Neural crest cell (in vitro differentiated cells): ENCODE results near the gene PKNOX1. TPM values are rescaled to one million over a fixed set of nuclear protein-coding genes. Genes with fewer than 3 reads are reported as not detected.
"Not testable (repeated sequence)": the region's sequence is repeated elsewhere in the genome, so short reads cannot be mapped to it uniquely, and the experiment has no call there.

Experiments used
- DNase-seq: peaks from one replicate; pipeline ENCODE4 v3.0.0; 2021; ENCODE audit warnings: low read depth, mixed read lengths, low spot score
- H3K27ac Mint-ChIP-seq: one replicate; pipeline ENCODE4 v1.8.0; 2021; ENCODE audit warnings: mild to moderate bottlenecking, mixed read lengths; ENCODE audit not compliant: unreplicated experiment
- H3K27me3 Mint-ChIP-seq: 2 replicates; pipeline ENCODE4 v1.8.0; 2021; ENCODE audit warnings: low read depth, mild to moderate bottlenecking, mixed read lengths
- H3K36me3 Mint-ChIP-seq: 2 replicates; pipeline ENCODE4 v1.8.0; 2021; ENCODE audit warnings: low read depth, mild to moderate bottlenecking, mixed read lengths
- H3K4me1 Mint-ChIP-seq: 2 replicates; pipeline ENCODE4 v1.8.0; 2021; ENCODE audit warnings: mixed read lengths
- H3K4me3 Mint-ChIP-seq: one replicate; pipeline ENCODE4 v1.8.0; 2021; ENCODE audit warnings: mild to moderate bottlenecking, mixed read lengths
- H3K9me3 Mint-ChIP-seq: 2 replicates; pipeline ENCODE4 v1.8.0; 2021; ENCODE audit warnings: mixed read lengths
- total RNA-seq: library from RNA; stranded (reverse); gene quantifications from 2 replicates; pipeline ENCODE4 v1.2.1, GENCODE V29; 2021
- TF ChIP-seq, protein P1 (sequence below): fragments of 200-600 bp; sonication (generic); conservative IDR thresholded peaks from 2 replicates; pipeline ENCODE4 v1.5.0; 2021; ENCODE audit warnings: antibody characterized with exemption, mild to moderate bottlenecking

PKNOX1 gene
- total RNA-seq, 1 donor from 2014 or later: 19.3 TPM

DNA sequence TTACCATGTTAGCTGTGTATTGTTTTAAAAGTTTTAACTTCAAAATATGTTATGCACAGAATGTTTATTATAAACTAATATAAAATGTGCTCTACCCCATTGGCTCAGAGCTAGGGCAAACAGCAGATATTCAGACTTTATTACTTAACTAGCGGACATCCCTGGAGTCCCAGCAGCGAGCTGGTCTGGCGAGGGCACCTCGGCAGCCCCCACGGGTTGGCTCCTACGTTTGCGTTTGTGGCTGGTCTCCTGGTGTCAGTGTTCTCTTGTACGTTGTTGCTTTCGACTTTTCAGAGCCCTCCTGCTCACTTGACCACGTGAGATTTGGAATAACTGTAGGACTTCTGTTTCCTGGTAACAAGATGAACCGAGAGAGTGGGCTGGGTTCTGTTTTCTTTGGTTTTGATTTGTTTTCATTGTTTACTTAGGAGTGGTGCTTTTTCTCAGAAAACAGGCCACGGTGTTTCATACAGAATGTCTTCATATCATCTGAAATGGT is 56.8 kb downstream of the PKNOX1 start:
- TF ChIP-seq, protein P1, sequence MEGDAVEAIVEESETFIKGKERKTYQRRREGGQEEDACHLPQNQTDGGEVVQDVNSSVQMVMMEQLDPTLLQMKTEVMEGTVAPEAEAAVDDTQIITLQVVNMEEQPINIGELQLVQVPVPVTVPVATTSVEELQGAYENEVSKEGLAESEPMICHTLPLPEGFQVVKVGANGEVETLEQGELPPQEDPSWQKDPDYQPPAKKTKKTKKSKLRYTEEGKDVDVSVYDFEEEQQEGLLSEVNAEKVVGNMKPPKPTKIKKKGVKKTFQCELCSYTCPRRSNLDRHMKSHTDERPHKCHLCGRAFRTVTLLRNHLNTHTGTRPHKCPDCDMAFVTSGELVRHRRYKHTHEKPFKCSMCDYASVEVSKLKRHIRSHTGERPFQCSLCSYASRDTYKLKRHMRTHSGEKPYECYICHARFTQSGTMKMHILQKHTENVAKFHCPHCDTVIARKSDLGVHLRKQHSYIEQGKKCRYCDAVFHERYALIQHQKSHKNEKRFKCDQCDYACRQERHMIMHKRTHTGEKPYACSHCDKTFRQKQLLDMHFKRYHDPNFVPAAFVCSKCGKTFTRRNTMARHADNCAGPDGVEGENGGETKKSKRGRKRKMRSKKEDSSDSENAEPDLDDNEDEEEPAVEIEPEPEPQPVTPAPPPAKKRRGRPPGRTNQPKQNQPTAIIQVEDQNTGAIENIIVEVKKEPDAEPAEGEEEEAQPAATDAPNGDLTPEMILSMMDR: no peak
- Mint-ChIP-seq H3K36me3 (peaks cover 3% of the 10 kb centered on the region), H3K9me3 (no peaks in the 10 kb centered on the region), H3K4me3 (no peak overlapping the region), H3K27ac (no peak overlapping the region), H3K27me3 (no peaks in the 10 kb centered on the region), H3K4me1 (no peaks in the 10 kb centered on the region)
- no peak for DNase-seq

DNA sequence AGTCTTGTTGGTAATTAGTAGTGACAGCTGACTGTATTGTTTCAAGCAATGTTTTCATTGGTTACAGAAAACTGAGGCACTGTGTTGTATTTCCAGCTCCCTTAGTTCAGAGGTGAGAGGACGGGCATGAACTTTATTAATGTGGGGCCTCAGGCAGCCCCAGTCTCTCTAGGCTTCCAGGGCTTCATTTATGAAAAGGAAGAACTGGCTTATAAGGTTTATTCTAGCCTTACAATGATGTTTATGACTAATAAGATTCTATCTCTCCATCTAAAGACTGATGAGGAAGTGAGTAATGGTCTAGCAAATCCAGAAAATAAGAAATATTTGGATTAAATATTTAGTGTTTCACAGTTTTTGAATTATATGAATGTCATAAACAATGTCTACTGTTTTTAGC is 59.7 kb downstream of the PKNOX1 start:
- no peak for DNase-seq
- H3K36me3 Mint-ChIP-seq: peaks cover 1% of the 10 kb centered on the region
- H3K4me3 Mint-ChIP-seq: no peak overlapping the region
- H3K27me3 Mint-ChIP-seq: no peaks in the 10 kb centered on the region
- H3K9me3 Mint-ChIP-seq: no peaks in the 10 kb centered on the region
- no peaks in the 10 kb centered on the region for H3K4me1 Mint-ChIP-seq
- TF ChIP-seq, protein P1: no peak
- no peak overlapping the region for H3K27ac Mint-ChIP-seq

DNA sequence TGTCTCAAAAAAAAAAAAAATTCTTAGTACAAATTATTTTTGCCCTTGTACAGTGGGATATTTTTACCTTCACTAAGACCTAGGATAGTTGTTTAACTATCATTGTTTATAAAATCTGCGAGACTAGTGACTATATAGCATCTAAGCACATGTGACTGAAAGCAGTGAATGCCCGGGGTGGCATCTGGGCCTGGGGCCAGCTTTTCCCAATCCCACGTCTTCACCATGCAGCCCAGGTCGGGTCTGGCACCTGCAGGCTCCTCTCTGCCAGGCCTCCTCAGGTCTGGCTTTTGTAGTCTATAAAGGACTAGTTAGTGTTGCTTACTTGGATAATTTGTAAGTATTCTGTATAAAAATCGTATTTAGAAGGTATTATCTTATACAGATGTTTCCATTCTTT is 60.5 kb downstream of the PKNOX1 start:
- H3K4me3 Mint-ChIP-seq: no peak overlapping the region
- H3K27ac Mint-ChIP-seq: no peak overlapping the region
- DNase-seq: no peak
- no peaks in the 10 kb centered on the region for H3K4me1 Mint-ChIP-seq
- H3K9me3 Mint-ChIP-seq: no peaks in the 10 kb centered on the region
- no peaks in the 10 kb centered on the region for H3K27me3 Mint-ChIP-seq
- no peaks in the 10 kb centered on the region for H3K36me3 Mint-ChIP-seq
- TF ChIP-seq, protein P1: no peak

DNA sequence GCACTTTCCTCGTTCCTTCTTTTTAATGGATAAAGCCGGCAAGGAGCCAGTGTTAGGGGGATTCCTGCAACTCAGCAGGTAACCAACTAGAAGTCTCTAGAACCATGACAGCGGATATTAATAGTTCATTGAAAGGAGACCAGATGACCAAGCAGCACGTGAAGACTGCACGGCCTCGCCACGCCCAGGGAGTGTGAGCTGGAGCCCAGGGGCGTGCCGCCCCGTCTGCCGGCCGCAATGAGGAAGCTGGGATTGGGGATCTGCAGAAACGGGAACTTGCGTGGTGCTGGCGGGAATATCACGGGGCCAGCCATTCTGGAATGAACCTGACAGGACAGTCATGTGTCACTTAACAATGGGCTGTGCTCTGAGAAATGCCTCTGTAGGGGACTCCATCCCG is 62.5 kb downstream of the PKNOX1 start:
- not testable (repeated sequence) for H3K27me3 Mint-ChIP-seq, H3K9me3 Mint-ChIP-seq, DNase-seq, H3K36me3 Mint-ChIP-seq, H3K4me3 Mint-ChIP-seq, H3K27ac Mint-ChIP-seq, H3K4me1 Mint-ChIP-seq

DNA sequence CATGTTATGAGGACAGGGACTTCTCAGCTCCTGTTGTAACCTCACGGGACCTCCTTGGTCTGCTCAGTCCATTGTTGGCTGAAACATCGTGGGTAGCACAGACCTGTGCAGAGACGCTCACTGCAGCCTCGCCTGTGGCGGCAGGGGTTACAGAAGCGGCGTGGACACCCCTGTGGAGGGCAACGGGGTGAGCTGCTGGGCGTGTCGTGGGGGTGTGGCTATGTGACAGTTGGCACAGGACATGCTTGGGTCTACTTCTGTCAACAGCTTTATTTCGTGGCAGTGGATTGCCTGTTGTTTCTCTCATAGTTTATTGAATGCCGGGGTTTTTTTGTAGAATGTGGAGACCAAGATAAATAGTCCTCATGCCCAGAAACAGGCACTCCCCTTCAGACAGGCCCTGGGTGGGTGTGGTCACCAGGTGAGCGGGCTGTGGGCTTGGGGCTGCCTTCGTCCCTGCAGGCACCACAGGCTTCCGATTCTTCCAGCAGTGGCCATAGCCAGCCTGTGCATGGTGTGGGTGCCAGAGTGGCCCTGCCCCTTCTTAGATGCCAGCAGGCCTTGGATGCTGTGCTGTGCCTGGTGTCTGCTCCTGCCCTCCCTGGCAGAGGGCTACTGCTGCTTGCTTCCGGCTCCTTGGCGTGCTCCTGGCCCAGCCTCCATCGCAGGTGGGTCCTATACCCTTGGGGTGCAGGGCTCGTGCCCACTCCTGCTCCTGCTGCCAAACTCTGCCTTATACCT is 63.7 kb downstream of the PKNOX1 start:
- not testable (repeated sequence) for H3K4me3 Mint-ChIP-seq, H3K4me1 Mint-ChIP-seq, DNase-seq, H3K9me3 Mint-ChIP-seq, H3K27ac Mint-ChIP-seq, H3K36me3 Mint-ChIP-seq, H3K27me3 Mint-ChIP-seq

DNA sequence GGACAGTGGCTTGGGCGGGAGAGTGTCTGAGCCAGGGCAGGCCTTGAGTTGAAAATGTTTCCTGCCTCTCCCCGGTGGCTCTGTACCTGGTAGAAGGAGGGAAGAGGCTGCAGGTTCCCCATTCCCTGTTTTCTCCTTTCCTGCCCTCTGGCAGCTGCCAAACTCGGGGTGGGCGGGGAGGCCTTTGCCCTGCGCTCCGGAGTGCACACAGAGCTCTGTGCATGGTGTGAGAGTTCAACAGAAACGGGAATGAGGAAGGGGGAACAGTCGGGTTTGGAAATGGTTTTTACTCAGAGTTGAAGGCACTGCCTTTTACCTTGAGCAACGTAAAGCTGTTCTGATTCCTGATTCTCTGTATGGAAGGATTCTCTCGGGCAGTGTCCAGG is 64.3 kb downstream of the PKNOX1 start:
- not testable (repeated sequence) for H3K36me3 Mint-ChIP-seq, DNase-seq, H3K27me3 Mint-ChIP-seq, H3K27ac Mint-ChIP-seq, H3K4me1 Mint-ChIP-seq, H3K4me3 Mint-ChIP-seq, H3K9me3 Mint-ChIP-seq

DNA sequence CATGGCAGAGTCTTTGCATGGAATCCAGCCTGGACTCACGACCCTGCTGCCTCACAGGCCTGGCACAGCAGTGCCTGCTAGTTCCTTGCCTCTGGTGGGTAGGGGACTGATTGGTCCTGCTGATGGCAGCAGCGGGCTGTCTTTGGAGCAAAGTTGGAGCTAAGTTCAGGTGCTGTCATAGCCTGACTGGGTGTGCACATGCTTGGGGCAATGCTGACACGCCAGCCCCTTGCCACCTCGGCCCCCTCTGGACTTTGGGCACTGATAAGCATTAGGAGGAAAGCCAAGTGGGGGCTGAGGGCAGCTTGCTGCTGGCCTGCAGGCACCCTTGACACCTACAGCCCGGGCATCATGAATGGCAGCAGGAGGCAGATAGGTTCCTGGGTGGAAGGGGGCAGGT is 67.8 kb downstream of the PKNOX1 start:
- not testable (repeated sequence) for H3K27ac Mint-ChIP-seq, H3K4me1 Mint-ChIP-seq, H3K36me3 Mint-ChIP-seq, H3K9me3 Mint-ChIP-seq, H3K27me3 Mint-ChIP-seq, H3K4me3 Mint-ChIP-seq, DNase-seq

DNA sequence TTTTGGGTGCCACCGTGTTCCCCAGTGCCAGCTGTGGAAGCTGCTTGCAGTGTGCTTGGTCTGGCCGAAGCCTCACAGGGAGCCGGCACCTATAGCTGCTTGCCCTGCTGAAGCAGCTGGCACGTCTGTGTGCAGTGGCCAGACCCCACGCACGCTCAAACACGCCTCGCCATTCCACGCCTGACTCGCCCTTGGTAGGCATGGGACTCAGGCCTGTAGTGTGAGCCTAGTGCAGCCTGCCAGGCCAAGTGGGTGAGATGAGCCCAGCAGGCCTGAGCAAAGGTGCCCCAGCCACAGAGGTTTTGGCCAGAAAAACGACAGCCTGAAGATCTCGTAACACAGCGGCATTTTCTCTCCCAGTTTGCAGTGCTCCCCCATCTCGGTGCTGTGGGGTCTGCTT is 68.9 kb downstream of the PKNOX1 start:
- H3K4me1 Mint-ChIP-seq, DNase-seq, H3K4me3 Mint-ChIP-seq, H3K27me3 Mint-ChIP-seq, H3K9me3 Mint-ChIP-seq, H3K27ac Mint-ChIP-seq, H3K36me3 Mint-ChIP-seq: not testable (repeated sequence)

DNA sequence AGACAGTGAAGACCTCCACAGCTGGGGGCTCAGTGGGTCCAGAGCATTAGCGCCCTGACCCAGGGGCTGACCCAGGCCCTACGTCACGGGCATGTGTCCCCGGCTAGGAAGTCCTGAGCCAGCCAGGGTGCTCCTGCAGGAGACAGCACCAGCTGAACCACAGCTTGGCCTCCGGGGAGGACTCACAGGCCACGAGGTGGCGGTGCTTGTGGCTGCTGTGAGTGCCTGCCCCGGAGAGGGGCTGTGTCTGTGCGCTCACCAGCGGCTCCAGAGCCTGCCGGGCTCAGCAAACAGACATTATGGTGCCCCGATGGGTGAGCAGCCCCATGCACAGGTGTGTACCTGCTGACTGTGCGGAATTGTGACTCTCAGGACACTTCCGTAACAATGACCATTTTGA is 70.2 kb downstream of the PKNOX1 start:
- not testable (repeated sequence) for DNase-seq, H3K36me3 Mint-ChIP-seq, H3K27ac Mint-ChIP-seq, H3K4me1 Mint-ChIP-seq, H3K9me3 Mint-ChIP-seq, H3K4me3 Mint-ChIP-seq, H3K27me3 Mint-ChIP-seq

DNA sequence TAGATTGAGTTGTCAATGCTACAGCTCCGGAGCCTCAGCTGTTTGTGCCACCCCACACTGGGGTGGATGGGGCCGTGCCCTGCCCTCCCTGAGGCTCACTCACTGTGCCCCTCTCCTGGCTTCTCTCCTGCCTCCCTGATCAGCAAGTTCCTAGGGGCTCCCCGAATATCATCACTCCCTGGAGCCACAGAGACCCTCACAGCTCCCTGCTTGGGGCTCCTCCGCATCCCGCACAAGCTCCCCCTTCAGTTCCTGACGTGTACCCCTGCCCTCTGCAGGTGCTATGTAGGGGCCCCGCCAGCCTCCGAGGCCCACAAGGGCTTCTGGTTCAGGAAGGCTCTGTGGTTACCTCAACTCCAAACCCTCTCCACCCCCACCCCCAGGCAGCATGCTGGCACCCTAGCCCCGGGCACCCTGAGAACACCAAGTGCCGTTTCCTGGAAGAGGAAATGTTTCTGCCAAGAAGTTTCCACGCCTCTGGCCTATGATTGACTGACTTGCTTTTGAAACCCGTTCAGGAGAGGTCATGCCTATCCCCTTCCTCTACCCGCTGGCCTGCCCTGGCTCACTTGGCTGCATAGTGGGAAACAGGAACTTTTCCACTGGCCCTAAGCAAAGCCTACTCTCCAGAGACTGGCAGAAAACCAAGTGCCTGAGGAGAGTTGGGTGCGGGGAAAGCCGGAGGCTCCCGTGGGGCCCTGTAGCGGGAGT is 71.0 kb downstream of the PKNOX1 start:
- DNase-seq, H3K4me1 Mint-ChIP-seq, H3K27me3 Mint-ChIP-seq, H3K36me3 Mint-ChIP-seq, H3K4me3 Mint-ChIP-seq, H3K27ac Mint-ChIP-seq, H3K9me3 Mint-ChIP-seq: not testable (repeated sequence)
